Left colon (tissue), 2 donors: ENCODE measurements around the gene PRR12. TPM values are rescaled to one million over a fixed set of nuclear protein-coding genes. Genes with fewer than 3 reads are reported as not detected.

Experiments
- ATAC-seq: fragments of 200-7000 bp; cut with Tn5 transposase; one replicate; pipeline ENCODE4 v1.9.1; 2020; ENCODE audit warnings: mild to moderate bottlenecking, moderate library complexity
- DNase-seq, 2 donors: peaks; one replicate each; pipeline ENCODE4 v3.0.0-alpha.2; 2020
- intact Hi-C, 2 donors: fragments of 100-400 bp; cut with DNase I in 1 of 2; cut with micrococcal nuclease in 1 of 2; formaldehyde crosslinking; loops; one replicate each; pipeline versions ENCODE4 v1.11.2 to v1.14.0; 2022; cut with DNase I, micrococcal nuclease
- long read RNA-seq: library from polyadenylated mRNA; unstranded; transcript quantifications from one replicate; pipeline ENCODE4 v2.0.0, GENCODE V29; 2021
- total RNA-seq, 2 donors: library from RNA; stranded (reverse); fragmentation: NEBNext Ultra II Directional; extraction: Animal tissue kit (Norgen Biotek cat#: 25700); gene quantifications; one replicate each; pipeline ENCODE4 v1.2.1, GENCODE V29; 2021
- donor health status: DM: no; HTN: no; CAD: no.
- donor health status: DM: yes; HTN: yes; CAD: no.

The PRR12 gene, protein sequence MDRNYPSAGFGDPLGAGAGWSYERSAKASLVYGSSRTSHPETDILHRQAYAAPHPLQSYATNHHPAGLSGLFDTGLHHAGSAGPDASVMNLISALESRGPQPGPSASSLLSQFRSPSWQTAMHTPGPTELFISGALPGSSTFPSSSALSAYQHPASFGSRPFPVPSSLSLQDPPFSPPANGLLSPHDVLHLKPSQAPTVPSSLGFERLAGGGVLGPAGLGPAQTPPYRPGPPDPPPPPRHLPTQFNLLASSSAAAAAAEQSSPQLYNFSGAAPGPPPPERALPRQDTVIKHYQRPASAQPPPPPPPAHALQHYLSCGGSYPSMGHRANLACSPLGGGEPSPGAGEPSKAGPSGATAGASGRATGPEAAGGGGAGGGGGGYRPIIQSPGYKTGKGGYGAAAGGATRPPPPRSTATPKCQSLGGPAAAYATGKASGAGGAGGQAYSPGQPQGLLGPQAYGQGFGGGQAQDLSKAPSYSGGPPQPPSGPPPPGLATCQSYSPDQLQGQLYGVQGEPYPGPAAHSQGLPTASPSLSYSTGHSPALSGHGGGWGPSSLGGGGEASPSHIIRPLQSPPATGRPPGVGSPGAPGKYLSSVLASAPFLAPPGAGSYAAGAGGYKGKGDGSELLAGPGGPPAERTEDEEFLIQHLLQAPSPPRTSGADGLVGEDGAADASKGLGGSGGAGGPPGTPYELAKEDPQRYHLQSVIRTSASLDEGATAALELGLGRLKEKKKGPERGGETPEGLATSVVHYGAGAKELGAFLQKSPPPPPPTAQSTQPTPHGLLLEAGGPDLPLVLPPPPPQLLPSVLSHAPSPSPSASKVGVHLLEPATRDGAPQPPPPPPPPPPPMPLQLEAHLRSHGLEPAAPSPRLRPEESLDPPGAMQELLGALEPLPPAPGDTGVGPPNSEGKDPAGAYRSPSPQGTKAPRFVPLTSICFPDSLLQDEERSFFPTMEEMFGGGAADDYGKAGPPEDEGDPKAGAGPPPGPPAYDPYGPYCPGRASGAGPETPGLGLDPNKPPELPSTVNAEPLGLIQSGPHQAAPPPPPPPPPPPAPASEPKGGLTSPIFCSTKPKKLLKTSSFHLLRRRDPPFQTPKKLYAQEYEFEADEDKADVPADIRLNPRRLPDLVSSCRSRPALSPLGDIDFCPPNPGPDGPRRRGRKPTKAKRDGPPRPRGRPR (N-terminal part only)
- total RNA-seq, result 10 to 100 TPM; 20.5 to 26.4 TPM
- long read RNA-seq, result 0 reads

GRCh38 chr19:49590971-49591730 is at the start of gene PRR12:
PRR12 (plus strand) TSS chr19:49591182; CDS start chr19:49591655, 473 bp downstream.
- peak; percentile 51 for ATAC-seq
- DNase-seq, result peak; percentile 69 to 71
- intact Hi-C loops, result loop anchor here in 1 of 2 donors (5.0 kb wide), 1 partner anchor 46 kb away; no protein-coding TSS in a partner anchor

DNA sequence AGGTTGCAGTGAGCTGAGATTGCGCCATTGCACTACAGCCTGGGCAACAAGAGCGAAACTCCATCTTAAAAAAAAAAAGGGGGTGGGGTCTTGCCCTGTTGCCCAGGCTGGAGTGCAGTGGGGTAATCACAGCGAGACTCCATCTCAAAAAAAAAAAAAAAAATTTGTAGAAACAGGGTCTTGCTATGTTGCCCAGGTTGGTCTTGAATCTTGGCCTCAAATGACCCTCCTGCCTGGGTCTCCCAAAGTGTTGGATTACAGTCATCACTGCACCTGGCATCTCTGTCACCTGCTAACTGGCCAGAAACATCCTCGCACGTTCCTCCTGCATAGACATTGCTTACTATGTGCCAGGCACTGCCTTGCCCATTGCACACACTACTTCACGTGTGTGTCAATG is 49.1 kb upstream of the PRR12 start:
- ATAC-seq, result no peak
- DNase-seq, result no peak
- intact Hi-C loops, result no loop called here

DNA sequence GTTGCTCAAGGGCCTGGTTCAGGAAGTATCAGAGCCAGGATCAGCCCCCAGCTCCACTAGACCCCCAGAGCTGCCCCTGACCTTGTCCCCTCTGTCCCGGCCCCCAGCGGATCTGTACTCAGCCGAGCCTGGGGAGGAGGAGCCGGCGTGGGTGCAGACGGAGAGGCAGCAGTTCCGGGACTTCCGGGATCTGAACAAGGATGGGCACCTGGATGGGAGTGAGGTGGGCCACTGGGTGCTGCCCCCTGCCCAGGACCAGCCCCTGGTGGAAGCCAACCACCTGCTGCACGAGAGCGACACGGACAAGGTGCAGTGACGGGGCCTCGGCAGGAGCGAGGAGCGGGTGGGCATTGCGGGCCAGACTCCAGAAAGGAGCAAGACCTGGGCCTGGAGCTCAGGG is 48.5 kb upstream of the PRR12 start:
- DNase-seq (no peak), ATAC-seq (no peak)
- intact Hi-C loops, result no loop called here

DNA sequence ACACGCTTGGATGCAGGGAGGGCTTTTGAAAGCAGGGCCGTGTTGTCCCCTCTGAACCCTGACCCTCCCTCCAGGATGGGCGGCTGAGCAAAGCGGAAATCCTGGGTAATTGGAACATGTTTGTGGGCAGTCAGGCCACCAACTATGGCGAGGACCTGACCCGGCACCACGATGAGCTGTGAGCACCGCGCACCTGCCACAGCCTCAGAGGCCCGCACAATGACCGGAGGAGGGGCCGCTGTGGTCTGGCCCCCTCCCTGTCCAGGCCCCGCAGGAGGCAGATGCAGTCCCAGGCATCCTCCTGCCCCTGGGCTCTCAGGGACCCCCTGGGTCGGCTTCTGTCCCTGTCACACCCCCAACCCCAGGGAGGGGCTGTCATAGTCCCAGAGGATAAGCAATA is 48.0 kb upstream of the PRR12 start:
- intact Hi-C loops, result no loop called here
- ATAC-seq (no peak), DNase-seq (no peak)

- DNase-seq (no peak), ATAC-seq (no peak)
- intact Hi-C loops, result no loop called here
Measured at GRCh38 chr19:49544154-49544553, 46.8 kb upstream of the PRR12 start.

GRCh38 chr19:49546825-49547565 is 44.0 kb upstream of the PRR12 start:
- intact Hi-C loops, result loop anchor here in 1 of 2 donors (2.0 kb wide), 1 partner anchor 34 kb away; the partner anchor contains the start of gene FCGRT
- DNase-seq, result peak; percentile 73 to 74
- ATAC-seq, result peak; percentile 75

DNA sequence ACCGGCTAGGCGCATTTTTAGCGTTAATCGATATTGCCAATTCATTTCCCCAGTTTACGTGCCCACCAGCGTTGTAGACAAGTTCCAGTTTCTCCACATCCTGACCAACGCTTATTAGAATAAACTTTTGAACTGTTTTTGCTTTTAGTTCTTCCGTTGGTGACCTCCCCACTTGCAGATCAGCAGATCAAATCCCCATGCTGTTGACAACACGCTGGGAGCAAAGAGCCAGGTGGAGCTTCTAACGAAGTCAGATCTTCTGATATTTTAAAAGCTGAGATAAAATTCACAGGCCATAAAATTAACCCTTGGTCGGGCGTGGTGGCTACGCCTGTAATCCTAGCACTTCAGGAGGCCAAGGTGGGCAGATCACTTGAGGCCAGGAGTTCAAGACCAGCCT is 41.9 kb upstream of the PRR12 start:
- ATAC-seq (peak; percentile 45), DNase-seq (peak in 1 of 2 donors; percentile 54)
- intact Hi-C loops, result no loop called here

DNA sequence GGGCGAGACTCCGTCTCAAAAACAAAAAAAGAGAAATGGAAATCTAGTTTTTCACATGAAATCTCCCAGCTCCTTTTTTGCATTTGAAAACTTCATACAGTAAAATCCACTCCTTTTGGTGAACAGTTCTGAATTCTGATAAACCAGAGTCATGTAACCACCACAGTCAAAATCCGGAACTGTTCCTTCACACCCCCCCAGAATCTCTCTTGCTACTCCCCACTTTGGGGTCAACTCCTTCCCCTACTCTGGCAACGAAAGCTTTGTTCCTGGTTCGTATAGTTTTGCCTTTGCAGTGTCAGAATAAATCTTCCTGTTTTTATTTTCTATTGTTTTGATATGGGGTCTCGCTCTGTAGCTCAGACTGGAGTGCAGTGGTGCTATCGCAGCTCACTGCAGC is 39.5 kb upstream of the PRR12 start:
- ATAC-seq (no peak), DNase-seq (no peak)
- intact Hi-C loops, result no loop called here

DNA sequence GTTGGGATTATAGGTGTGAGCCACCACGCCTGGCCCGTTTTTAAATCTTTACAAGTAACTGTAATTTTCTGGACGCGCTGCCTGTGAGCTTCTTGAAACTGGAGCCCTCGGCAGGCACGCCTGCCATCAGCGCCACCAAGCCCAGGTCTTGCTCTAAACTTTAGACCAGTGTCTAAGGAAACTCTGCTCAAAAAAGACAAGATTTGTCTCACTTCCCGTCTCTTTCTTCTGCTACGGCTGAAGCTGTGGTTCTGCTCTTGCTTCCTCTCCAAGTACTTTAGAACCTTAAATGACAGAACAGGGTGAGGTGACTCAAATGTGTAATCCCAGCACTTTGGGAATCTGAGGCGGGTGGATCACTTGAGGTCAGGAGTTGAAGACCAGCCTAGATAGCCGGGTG is 38.2 kb upstream of the PRR12 start:
- ATAC-seq, result peak; percentile 10
- DNase-seq, result peak in 1 of 2 donors; percentile 45
- intact Hi-C loops, result no loop called here

GRCh38 chr19:49553451-49554271 is 37.3 kb upstream of the PRR12 start:
- ATAC-seq (peak; percentile 62), DNase-seq (peak; percentile 68 to 71)
- intact Hi-C loops, result no loop called here

GRCh38 chr19:49554701-49555181 is 36.2 kb upstream of the PRR12 start:
- DNase-seq, result peak in 1 of 2 donors; percentile 40
- intact Hi-C loops, result no loop called here
- peak; percentile 25 for ATAC-seq

GRCh38 chr19:49555600-49556411 is 35.2 kb upstream of the PRR12 start:
- peak; percentile 56 for ATAC-seq

DNA sequence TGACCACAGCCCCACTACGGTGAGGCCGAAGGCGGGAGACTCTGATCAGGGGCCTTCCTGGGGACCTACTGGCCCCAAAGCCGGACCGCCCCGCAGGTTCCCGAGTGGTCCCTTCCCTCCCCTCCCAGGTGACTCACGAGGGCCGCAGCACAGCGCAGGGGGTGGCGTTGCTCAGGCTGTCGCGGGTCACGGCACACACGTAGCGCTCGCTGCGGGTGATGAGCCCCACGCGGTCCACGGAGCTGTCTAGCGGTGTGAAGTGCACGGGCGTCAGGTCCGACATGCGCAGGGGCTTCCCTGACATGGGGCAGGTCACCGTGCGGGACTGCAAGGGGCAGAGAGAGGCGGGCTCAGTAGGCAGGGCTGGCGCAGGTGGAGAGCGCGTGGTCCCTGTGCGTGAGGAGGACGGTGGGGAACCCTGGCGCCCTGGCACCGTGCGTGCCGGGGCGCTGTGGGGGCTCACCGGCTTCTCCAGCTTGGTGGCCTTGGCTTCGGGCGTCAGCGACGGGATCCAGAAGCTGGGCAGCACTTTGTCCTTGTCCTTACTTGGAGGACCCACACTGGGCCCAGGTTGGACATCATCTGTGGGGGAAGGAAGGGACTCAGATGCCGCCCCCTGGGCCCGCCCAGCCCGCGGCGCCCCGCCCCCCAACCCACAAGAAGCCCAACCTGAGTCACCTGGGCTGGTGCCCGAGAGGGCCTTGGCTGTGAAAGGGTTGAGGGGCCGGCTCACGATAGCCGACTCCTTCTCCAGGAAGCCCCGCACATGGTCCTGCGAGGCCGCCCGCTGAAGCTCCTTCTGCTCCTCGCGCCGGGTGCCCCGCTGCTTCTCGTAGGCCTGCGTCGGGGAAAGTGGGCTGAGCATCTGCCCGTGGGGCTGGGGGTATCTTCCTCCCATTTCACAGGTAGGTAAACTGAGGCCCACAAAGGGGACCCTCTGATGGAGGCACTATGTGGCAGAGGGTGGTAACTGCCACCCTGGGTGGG is 34.3 kb upstream of the PRR12 start:
- DNase-seq (peak in 1 of 2 donors; percentile 36), ATAC-seq (peak; percentile 3)
- intact Hi-C loops, result no loop called here

More at GRCh38 chr19:49555600-49556411, 35.2 kb upstream of the PRR12 start:
- intact Hi-C loops, result no loop called here
- peak; percentile 82 to 90 for DNase-seq

- no peak for DNase-seq
- intact Hi-C loops, result no loop called here
- no peak for ATAC-seq
Measured at GRCh38 chr19:49557641-49558325, 33.2 kb upstream of the PRR12 start.
